IMR-90 (cell line): ENCODE data around the gene IGSF3. TPM values are rescaled to one million over a fixed set of nuclear protein-coding genes. Genes with fewer than 3 reads are reported as not detected.

Experiments used
- ATAC-seq: fragments of 200-7000 bp; cut with Tn5 transposase; 2 replicates; pipeline ENCODE4 v1.9.1; 2020; ENCODE audit warnings: low read depth, mild to moderate bottlenecking, moderate library complexity
- BruUV-seq: library from RNA; stranded (reverse); fragments of 400-500 nt; replicated peaks from 2 replicates; lab custom pipeline; 2021; lab: Mats Ljungman, UMichigan
- CTCF ChIA-PET: fragments of 300-600 bp; formaldehyde crosslinking; extraction: SDS; loops from one replicate; lab custom pipeline; 2021; ENCODE audit warnings: antibody characterized with exemption; lab: Yijun Ruan, JAX
- POLR2A ChIA-PET: fragments of 300-600 bp; sonication (Branson Sonifier 250); formaldehyde crosslinking; loops from one replicate; lab custom pipeline; 2022; ENCODE audit warnings: antibody characterized with exemption; ENCODE audit not compliant: unreplicated experiment; lab: Charles Lee
- DNase-seq: peaks from one replicate; pipeline ENCODE4 v3.0.0; 2013
- H2AFZ ChIP-seq: replicated peaks from 2 replicates; pipeline ENCODE3; 2013; ENCODE audit warnings: low read length, mild to moderate bottlenecking; ENCODE audit not compliant: poor library complexity
- H2AK5ac ChIP-seq: 2 replicates; pipeline ENCODE4 v1.6.1; 2013; ENCODE audit warnings: low read depth, low read length, inconsistent platforms
- H2AK9ac ChIP-seq: replicated peaks from 2 replicates; pipeline ENCODE3; 2013; ENCODE audit warnings: mild to moderate bottlenecking, low read depth, low read length, moderate library complexity; ENCODE audit not compliant: poor library complexity
- H2BK120ac ChIP-seq: 2 replicates; pipeline ENCODE4 v1.6.1; 2013; ENCODE audit warnings: low read depth, low read length, inconsistent platforms
- H2BK15ac ChIP-seq: 3 replicates; pipeline ENCODE4 v1.6.1; 2013; ENCODE audit warnings: low read depth, low read length, inconsistent platforms
- H2BK20ac ChIP-seq: 2 replicates; pipeline ENCODE4 v1.6.1; 2013; ENCODE audit warnings: low read depth, mild to moderate bottlenecking, inconsistent platforms, low read length, moderate library complexity
- H2BK5ac ChIP-seq: 2 replicates; pipeline ENCODE4 v1.6.1; 2013; ENCODE audit warnings: mild to moderate bottlenecking, low read depth, low read length, inconsistent platforms; ENCODE audit not compliant: poor library complexity, severe bottlenecking
- H3K14ac ChIP-seq: replicated peaks from 2 replicates; pipeline ENCODE4 v1.6.1; 2013; ENCODE audit warnings: low read depth, low read length, inconsistent platforms
- H3K18ac ChIP-seq: 2 replicates; pipeline ENCODE4 v1.6.1; 2013; ENCODE audit warnings: low read depth, low read length, control low read depth
- H3K23ac ChIP-seq: 2 replicates; pipeline ENCODE4 v1.6.1; 2013; ENCODE audit warnings: low read depth, low read length, inconsistent platforms
- H3K27ac ChIP-seq: 2 replicates; pipeline ENCODE4 v1.5.1; 2013; ENCODE audit warnings: mild to moderate bottlenecking, control low read depth, low read length; ENCODE audit not compliant: insufficient read depth
- H3K27me3 ChIP-seq: 2 replicates; pipeline ENCODE4 v1.6.1; 2013; ENCODE audit warnings: low read length; ENCODE audit not compliant: control insufficient read depth, insufficient read depth
- H3K36me3 ChIP-seq: 2 replicates; pipeline ENCODE4 v1.6.1; 2013; ENCODE audit warnings: low read length, mixed read lengths; ENCODE audit not compliant: control insufficient read depth, insufficient read depth
- H3K4ac ChIP-seq: 2 replicates; pipeline ENCODE4 v1.6.1; 2013; ENCODE audit warnings: low read depth, low read length, inconsistent platforms
- H3K4me1 ChIP-seq: 2 replicates; pipeline ENCODE4 v1.6.1; 2013; ENCODE audit warnings: low read length, mixed read lengths; ENCODE audit not compliant: control insufficient read depth, insufficient read depth
- H3K4me2 ChIP-seq: 2 replicates; pipeline ENCODE4 v1.6.1; 2013; ENCODE audit warnings: low read depth, mild to moderate bottlenecking, control low read depth, low read length, moderate library complexity
- H3K4me3 ChIP-seq: 2 replicates; pipeline ENCODE4 v1.5.1; 2013; ENCODE audit warnings: low read depth, mild to moderate bottlenecking, control low read depth, low read length, moderate library complexity; ENCODE audit not compliant: insufficient read depth
- H3K56ac ChIP-seq: 2 replicates; pipeline ENCODE4 v1.6.1; 2013; ENCODE audit warnings: low read length, inconsistent platforms; ENCODE audit not compliant: insufficient read depth; ENCODE audit errors: extremely low read depth
- H3K79me1 ChIP-seq, 2 experiments: 2 replicates each; pipeline ENCODE4 v1.6.1; 2013; ENCODE audit warnings: low read length in 2 of 2, inconsistent platforms in 1 of 2, low read depth in 1 of 2
- H3K9ac ChIP-seq: 2 replicates; pipeline ENCODE4 v1.6.1; 2013; ENCODE audit warnings: low read depth, low read length, control low read depth
- H3K9me1 ChIP-seq: 2 replicates; pipeline ENCODE4 v1.6.1; 2013; ENCODE audit warnings: low read length, inconsistent platforms; ENCODE audit not compliant: insufficient read depth
- H3K9me3 ChIP-seq: 2 replicates; pipeline ENCODE4 v1.6.1; 2013; ENCODE audit warnings: low read length; ENCODE audit not compliant: control insufficient read depth, insufficient read depth
- H4K20me1 ChIP-seq: 2 replicates; pipeline ENCODE4 v1.6.1; 2013; ENCODE audit warnings: low read length, inconsistent platforms; ENCODE audit not compliant: insufficient read depth
- H4K5ac ChIP-seq: 2 replicates; pipeline ENCODE4 v1.6.1; 2013; ENCODE audit warnings: mild to moderate bottlenecking, low read depth, low read length, control low read depth
- H4K8ac ChIP-seq, 2 experiments: 2 replicates each; pipeline ENCODE4 v1.6.1; 2013; ENCODE audit warnings: low read depth in 2 of 2, low read length in 2 of 2, control low read depth in 1 of 2, inconsistent platforms in 1 of 2
- H4K91ac ChIP-seq: 2 replicates; pipeline ENCODE4 v1.6.1; 2013; ENCODE audit warnings: low read depth, low read length, inconsistent platforms; ENCODE audit not compliant: insufficient read depth
- BHLHE40 ChIP-seq: fragments of 150-350 bp; IDR thresholded peaks from 2 replicates; pipeline ENCODE4 v1.6.1; 2016; ENCODE audit warnings: mild to moderate bottlenecking, low read depth, low read length
- MAZ ChIP-seq: IDR thresholded peaks from 2 replicates; pipeline ENCODE4 v1.6.1; 2012; ENCODE audit warnings: low read depth, mild to moderate bottlenecking, low read length, improper control_type of control experiment, moderate library complexity, borderline replicate concordance
- MXI1 ChIP-seq: IDR thresholded peaks from 2 replicates; pipeline ENCODE4 v1.6.1; 2012; ENCODE audit warnings: low read depth, mild to moderate bottlenecking, low read length, moderate library complexity, borderline replicate concordance
- RAD21 ChIP-seq: IDR thresholded peaks from 2 replicates; pipeline ENCODE4 v1.6.1; 2012; ENCODE audit warnings: low read length, improper control_type of control experiment
- SMC3 ChIP-seq: fragments of 150-350 bp; IDR thresholded peaks from 2 replicates; pipeline ENCODE4 v1.6.1; 2016; ENCODE audit warnings: low read depth, mild to moderate bottlenecking, antibody characterized with exemption, low read length, moderate library complexity
- WGBS, 2 experiments: methylation state at CpG; one replicate each; pipeline versions ENCODE4 v1.1.5 to v1.1.7; 2013; ENCODE audit warnings: missing lambda C conversion rate in 2 of 2; ENCODE audit not compliant: insufficient read length in 1 of 2; ENCODE audit errors: extremely low coverage in 2 of 2; 5-methylcytosine and 5-hydroxymethylcytosine counted together
- dilution Hi-C: fragments of 300-500 bp; cut with HindIII; formaldehyde crosslinking; loops from one replicate; pipeline ENCODE4 v1.14.3; 2018; ENCODE audit warnings: low sequenced_read_pairs; ENCODE audit not compliant: unreplicated experiment
- in situ Hi-C: fragments of 300-500 bp; cut with MboI; formaldehyde crosslinking; loops from 3 replicates; pipeline ENCODE4 v1.14.3; 2019; ENCODE audit warnings: low sequenced_read_pairs, inconsistent platforms, mixed read lengths
- intact Hi-C: fragments of 100-400 bp; cut with micrococcal nuclease; formaldehyde crosslinking; loops from 2 replicates; pipeline ENCODE4 v1.10.0; 2022
- polyA plus RNA-seq, 3 experiments: library from polyadenylated mRNA; depleted of rRNA; stranded (reverse); fragments of >200 nt; gene quantifications; 2 replicates each; pipeline ENCODE4 v1.2.3, GENCODE V29; 2012; ENCODE audit warnings: low replicate concordance in 1 of 3
- total RNA-seq: library from RNA; depleted of rRNA; stranded (reverse); fragments of >200 nt; gene quantifications from 2 replicates; pipeline ENCODE4 v1.2.3, GENCODE V29; 2012

The IGSF3 gene
- total and polyA plus RNA-seq, 2 of the 4 experiments (the other 2 are of a cell fraction) = under 0.01 to 0.02 TPM

DNA sequence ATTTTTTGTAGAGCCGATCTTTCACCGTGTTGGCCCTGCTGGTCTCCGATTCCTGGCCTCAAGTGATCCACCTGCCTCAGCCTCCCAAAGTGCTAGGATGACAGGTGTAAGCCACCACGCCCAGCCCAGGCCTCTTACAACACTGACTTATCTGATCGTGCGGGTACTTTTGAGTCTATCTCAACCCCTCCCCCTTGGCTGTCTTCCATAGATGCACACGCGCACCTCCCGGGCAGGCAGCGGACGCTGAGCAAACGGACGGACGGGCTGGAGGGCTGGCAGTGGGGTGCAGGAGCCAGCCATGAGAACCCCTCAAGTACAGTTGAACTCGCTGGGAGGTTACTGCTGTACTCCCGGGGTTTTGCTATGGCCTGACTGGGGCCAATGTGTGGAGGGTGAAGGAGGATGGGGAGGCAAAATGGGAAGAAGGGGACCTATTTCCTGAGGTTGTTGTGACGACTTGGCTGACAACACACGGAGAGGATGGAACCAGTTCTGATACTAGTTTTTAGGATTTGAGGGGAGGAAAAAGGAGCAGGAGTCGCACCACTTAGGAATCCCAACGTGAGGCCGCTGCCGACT is 97.7 kb downstream of the IGSF3 start:
- Histone ChIP-seq H2BK20ac (no peak overlapping the region), H2AFZ (peak overlapping the region; percentile 97), H3K36me3 (no peaks in the 10 kb centered on the region), H3K56ac (no peak overlapping the region), H3K18ac (no peak overlapping the region), H2BK15ac (no peak overlapping the region), H3K27me3 (peaks cover 10% of the 10 kb centered on the region), H2AK9ac (peak overlapping the region; percentile 7), H3K9me3 (no peaks in the 10 kb centered on the region), H3K14ac (no peak overlapping the region), H3K23ac (no peak overlapping the region), H3K9me1 (peaks cover 5% of the 10 kb centered on the region; the same call in 1 of the 2 replicates), H3K4me2 (peak overlapping the region; percentile 62), H4K8ac (no peak overlapping the region), H3K79me1 (0 out of 4 replicates have a peak, but pooled peaks cover 0 to under 1% of the 10 kb centered on the region in 2 experiments), H2AK5ac (no peak overlapping the region), H2BK5ac (no peak overlapping the region), H4K5ac (no peak overlapping the region), H4K91ac (no peak overlapping the region), H3K4me3 (peak overlapping the region; percentile 80), H3K4ac (no peak overlapping the region; the same call in 1 of the 2 replicates), H4K20me1 (no peaks in the 10 kb centered on the region), H2BK120ac (no peak overlapping the region), H3K27ac (no peak overlapping the region), H3K4me1 (peaks cover 2% of the 10 kb centered on the region; the same call in 1 of the 2 replicates), H3K9ac (no peak overlapping the region; the same call in 1 of the 2 replicates)
- dilution Hi-C loops (no loop called here), intact Hi-C loops (loop anchor here (10.0 kb wide), 1 partner anchor 435 kb away; no protein-coding TSS in a partner anchor), in situ Hi-C loops (no loop called here)
- TF ChIP-seq BHLHE40 (no peak), SMC3 (no peak), MXI1 (no peak), MAZ (no peak), RAD21 (no peak)
- ATAC-seq (no peak), DNase-seq (no peak)
- ChIA-PET POLR2A (no interaction called here), CTCF (no interaction called here)
- no TSS peak for BruUV-seq
- 100% methylated on average over 2 of the region's 22 CpGs; no CpG with 5 or more reads in 1 of the 2 experiments for WGBS, 2 experiments
